Measurements from ENCODE around the gene HLA-F.
A peak's percentile ranks its signal among the peaks of the same experiment; 100 is the strongest.

HLA-F gene

GRCh38 chr6:29757282-29757681 is 34.0 kb downstream of the HLA-F start:
- no peak overlapping the region for H4K8ac ChIP-seq (ENCODE audit: low read depth, low read length)
- H3K4ac ChIP-seq (ENCODE audit: low read depth, low read length): no peak overlapping the region
- no peaks in the 10 kb centered on the region for H3K79me1 ChIP-seq (ENCODE audit: low read length)
- DNase-seq: no peak
- H3K4me3 ChIP-seq (ENCODE audit: low read depth, low read length): no peak overlapping the region
- H3K14ac ChIP-seq (ENCODE audit: low read length): no peak overlapping the region
- no peak overlapping the region for H3K23ac ChIP-seq (ENCODE audit: low read length)
- H3K4me1 ChIP-seq (ENCODE audit: control insufficient read depth in 1 of 2, insufficient read depth in 2 of 2, low read length in 2 of 2): peaks cover 15 to 16% of the 10 kb centered on the region in 2 experiments
- no peak overlapping the region for H2AK5ac ChIP-seq (ENCODE audit: low read length)
- H4K12ac ChIP-seq (ENCODE audit: low read depth, low read length): no peak overlapping the region
- peak overlapping the region; percentile 10 for H4K91ac ChIP-seq (ENCODE audit: low read depth, low read length)
- no peak overlapping the region for H2BK5ac ChIP-seq (ENCODE audit: low read depth, low read length, poor library complexity)
- peaks cover 3% of the 10 kb centered on the region for H3K9me3 ChIP-seq (ENCODE audit: insufficient read depth, low read depth, low read length)
- no peaks in the 10 kb centered on the region for H3K79me2 ChIP-seq (ENCODE audit: control insufficient read depth, insufficient read depth, low read length, poor library complexity)
- no peak overlapping the region for H3K27ac ChIP-seq (ENCODE audit: low read depth, low read length)
- H3K27me3 ChIP-seq (ENCODE audit: insufficient read depth, low read length): no peaks in the 10 kb centered on the region
- WGBS (ENCODE audit: extremely low coverage, insufficient coverage, insufficient read length): no CpG with 5 or more reads among the region's 2 CpGs
- no peak overlapping the region for H3K4me2 ChIP-seq (ENCODE audit: low read length)
- H3K18ac ChIP-seq (ENCODE audit: low read length): no peak overlapping the region
- no peaks in the 10 kb centered on the region for H3K36me3 ChIP-seq (ENCODE audit: control insufficient read depth in 1 of 2, insufficient read depth in 2 of 2, low read length in 2 of 2)
- H2BK12ac ChIP-seq (ENCODE audit: low read length): no peak overlapping the region
- H2AFZ ChIP-seq (ENCODE audit: insufficient read depth, low read length, poor library complexity): no peak overlapping the region
- H3K9ac ChIP-seq (ENCODE audit: low read length): no peak overlapping the region
- H2BK120ac ChIP-seq (ENCODE audit: insufficient read depth, low read length, poor library complexity): no peak overlapping the region

GRCh38 chr6:29757701-29758293 is 34.6 kb downstream of the HLA-F start:
- Histone ChIP-seq H3K27me3 (ENCODE audit: insufficient read depth, low read length) (no peaks in the 10 kb centered on the region), H3K27ac (ENCODE audit: low read depth, low read length) (no peak overlapping the region), H3K79me1 (ENCODE audit: low read length) (no peaks in the 10 kb centered on the region), H3K4me2 (ENCODE audit: low read length) (no peak overlapping the region), H3K9ac (ENCODE audit: low read length) (no peak overlapping the region), H4K12ac (ENCODE audit: low read depth, low read length) (no peak overlapping the region), H2BK120ac (ENCODE audit: insufficient read depth, low read length, poor library complexity) (no peak overlapping the region), H3K9me3 (ENCODE audit: insufficient read depth, low read depth, low read length) (peaks cover 3% of the 10 kb centered on the region), H3K4me3 (ENCODE audit: low read depth, low read length) (no peak overlapping the region), H4K8ac (ENCODE audit: low read depth, low read length) (no peak overlapping the region), H3K23ac (ENCODE audit: low read length) (no peak overlapping the region), H4K91ac (ENCODE audit: low read depth, low read length) (no peak overlapping the region), H3K79me2 (ENCODE audit: control insufficient read depth, insufficient read depth, low read length, poor library complexity) (no peaks in the 10 kb centered on the region), H3K14ac (ENCODE audit: low read length) (no peak overlapping the region), H2BK12ac (ENCODE audit: low read length) (no peak overlapping the region), H3K4ac (ENCODE audit: low read depth, low read length) (no peak overlapping the region), H3K18ac (ENCODE audit: low read length) (no peak overlapping the region), H2AK5ac (ENCODE audit: low read length) (no peak overlapping the region), H3K36me3 (ENCODE audit: control insufficient read depth in 1 of 2, insufficient read depth in 2 of 2, low read length in 2 of 2) (no peaks in the 10 kb centered on the region), H2AFZ (ENCODE audit: insufficient read depth, low read length, poor library complexity) (no peak overlapping the region), H2BK5ac (ENCODE audit: low read depth, low read length, poor library complexity) (no peak overlapping the region), H3K4me1 (ENCODE audit: control insufficient read depth in 1 of 2, insufficient read depth in 2 of 2, low read length in 2 of 2) (peaks cover 12 to 15% of the 10 kb centered on the region in 2 experiments)
- no peak for DNase-seq
- WGBS (ENCODE audit: extremely low coverage, insufficient coverage, insufficient read length): no CpG with 5 or more reads among the region's 2 CpGs

GRCh38 chr6:29758761-29759160 is 35.5 kb downstream of the HLA-F start:
- Histone ChIP-seq H3K18ac (ENCODE audit: low read length) (no peak overlapping the region), H3K9me3 (ENCODE audit: insufficient read depth, low read depth, low read length) (peaks cover 3% of the 10 kb centered on the region), H3K79me2 (ENCODE audit: control insufficient read depth, insufficient read depth, low read length, poor library complexity) (no peaks in the 10 kb centered on the region), H3K9ac (ENCODE audit: low read length) (peak overlapping the region; percentile 11), H2AK5ac (ENCODE audit: low read length) (no peak overlapping the region), H4K8ac (ENCODE audit: low read depth, low read length) (no peak overlapping the region), H4K12ac (ENCODE audit: low read depth, low read length) (no peak overlapping the region), H3K4me2 (ENCODE audit: low read length) (no peak overlapping the region), H3K4me3 (ENCODE audit: low read depth, low read length) (no peak overlapping the region), H2BK12ac (ENCODE audit: low read length) (peak overlapping the region; percentile 26), H2BK120ac (ENCODE audit: insufficient read depth, low read length, poor library complexity) (no peak overlapping the region), H3K4me1 (ENCODE audit: control insufficient read depth in 1 of 2, insufficient read depth in 2 of 2, low read length in 2 of 2) (peaks cover 12 to 15% of the 10 kb centered on the region in 2 experiments), H3K79me1 (ENCODE audit: low read length) (no peaks in the 10 kb centered on the region), H3K27me3 (ENCODE audit: insufficient read depth, low read length) (no peaks in the 10 kb centered on the region), H2AFZ (ENCODE audit: insufficient read depth, low read length, poor library complexity) (no peak overlapping the region), H3K4ac (ENCODE audit: low read depth, low read length) (no peak overlapping the region), H2BK5ac (ENCODE audit: low read depth, low read length, poor library complexity) (no peak overlapping the region), H3K36me3 (ENCODE audit: control insufficient read depth in 1 of 2, insufficient read depth in 2 of 2, low read length in 2 of 2) (no peaks in the 10 kb centered on the region), H3K27ac (ENCODE audit: low read depth, low read length) (no peak overlapping the region), H4K91ac (ENCODE audit: low read depth, low read length) (no peak overlapping the region), H3K14ac (ENCODE audit: low read length) (no peak overlapping the region), H3K23ac (ENCODE audit: low read length) (no peak overlapping the region)
- no CpG with 5 or more reads among the region's 2 CpGs for WGBS (ENCODE audit: extremely low coverage, insufficient coverage, insufficient read length)
- no peak for DNase-seq

GRCh38 chr6:29759457-29759856 is 36.2 kb downstream of the HLA-F start:
- WGBS (ENCODE audit: extremely low coverage, insufficient coverage, insufficient read length): no CpG with 5 or more reads among the region's 5 CpGs

More at GRCh38 chr6:29759457-29759856, 36.2 kb downstream of the HLA-F start:
- H3K4me3 ChIP-seq (ENCODE audit: low read depth, low read length): no peak overlapping the region
- H2AK5ac ChIP-seq (ENCODE audit: low read length): no peak overlapping the region
- no peak overlapping the region for H3K4me2 ChIP-seq (ENCODE audit: low read length)
- no peak overlapping the region for H2BK12ac ChIP-seq (ENCODE audit: low read length)
- peaks cover 3% of the 10 kb centered on the region for H3K9me3 ChIP-seq (ENCODE audit: insufficient read depth, low read depth, low read length)
- H3K27me3 ChIP-seq (ENCODE audit: insufficient read depth, low read length): no peaks in the 10 kb centered on the region
- no peak overlapping the region for H2AFZ ChIP-seq (ENCODE audit: insufficient read depth, low read length, poor library complexity)
- H2BK5ac ChIP-seq (ENCODE audit: low read depth, low read length, poor library complexity): no peak overlapping the region
- H3K27ac ChIP-seq (ENCODE audit: low read depth, low read length): no peak overlapping the region
- no peak overlapping the region for H4K8ac ChIP-seq (ENCODE audit: low read depth, low read length)
- DNase-seq: no peak
- no peaks in the 10 kb centered on the region for H3K79me1 ChIP-seq (ENCODE audit: low read length)
- H2BK120ac ChIP-seq (ENCODE audit: insufficient read depth, low read length, poor library complexity): no peak overlapping the region
- H3K23ac ChIP-seq (ENCODE audit: low read length): no peak overlapping the region
- H3K4ac ChIP-seq (ENCODE audit: low read depth, low read length): no peak overlapping the region
- no peaks in the 10 kb centered on the region for H3K36me3 ChIP-seq (ENCODE audit: control insufficient read depth in 1 of 2, insufficient read depth in 2 of 2, low read length in 2 of 2)
- H3K14ac ChIP-seq (ENCODE audit: low read length): no peak overlapping the region
- no peak overlapping the region for H4K12ac ChIP-seq (ENCODE audit: low read depth, low read length)
- no peak overlapping the region for H3K9ac ChIP-seq (ENCODE audit: low read length)
- no peaks in the 10 kb centered on the region for H3K79me2 ChIP-seq (ENCODE audit: control insufficient read depth, insufficient read depth, low read length, poor library complexity)
- peaks cover 12 to 15% of the 10 kb centered on the region in 2 experiments for H3K4me1 ChIP-seq (ENCODE audit: control insufficient read depth in 1 of 2, insufficient read depth in 2 of 2, low read length in 2 of 2)
- no peak overlapping the region for H4K91ac ChIP-seq (ENCODE audit: low read depth, low read length)
- H3K18ac ChIP-seq (ENCODE audit: low read length): no peak overlapping the region
